Neural progenitor cell (in vitro differentiated cells): ENCODE measurements around the gene CHI3L2.

Experiments
- CTCF ChIP-seq: fragments of 200-600 bp; sonication (generic); IDR thresholded peaks from 2 replicates; pipeline ENCODE4 v1.5.1; 2017; ENCODE audit warnings: antibody characterized with exemption, mild to moderate bottlenecking
- EZH2 ChIP-seq: fragments of 200-600 bp; sonication (generic); IDR thresholded peaks from 2 replicates; pipeline ENCODE4 v1.6.1; 2017; ENCODE audit warnings: antibody characterized with exemption, mild to moderate bottlenecking, moderate library complexity

GRCh38 chr1:111236379-111236778 is 8.9 kb downstream of the CHI3L2 start:
- TF ChIP-seq CTCF (no peak), EZH2 (no peak)
